Neural progenitor cell (in vitro differentiated cells): Measurements from ENCODE around the gene TSHZ2.

Experiments used
- EZH2 ChIP-seq: fragments of 200-600 bp; sonication (generic); IDR thresholded peaks from 2 replicates; pipeline ENCODE4 v1.6.1; 2017; ENCODE audit warnings: antibody characterized with exemption, mild to moderate bottlenecking, moderate library complexity
- EZH2phosphoT487 ChIP-seq: fragments of 200-600 bp; sonication (generic); IDR thresholded peaks from 2 replicates; pipeline ENCODE4 v1.6.1; 2017; ENCODE audit warnings: antibody characterized with exemption
- TF ChIP-seq, protein P1 (sequence below): fragments of 200-600 bp; sonication (generic); IDR thresholded peaks from 2 replicates; pipeline ENCODE4 v1.5.1; 2017; ENCODE audit warnings: antibody characterized with exemption, mild to moderate bottlenecking

DNA sequence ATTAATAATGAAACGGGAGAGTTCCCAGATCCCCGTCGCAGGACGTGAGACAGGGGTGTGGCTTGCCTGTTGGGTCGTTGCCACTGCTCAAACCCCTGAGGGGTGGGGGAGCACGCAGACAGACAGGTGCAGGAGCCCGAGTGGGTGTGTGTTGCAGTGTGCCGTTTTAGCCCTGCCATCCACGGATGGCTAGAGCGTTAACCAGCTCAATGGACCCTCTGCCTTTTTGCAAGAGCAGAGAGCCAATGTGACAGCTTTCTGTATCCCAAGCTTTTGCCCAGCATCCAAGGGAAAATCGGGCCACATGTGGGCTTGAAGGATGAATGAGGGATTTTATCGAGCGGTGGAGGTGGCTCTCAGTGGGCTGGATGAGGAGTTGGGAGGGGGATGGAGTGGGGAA is 237.9 kb downstream of the TSHZ2 start:
- TF ChIP-seq, protein P1, sequence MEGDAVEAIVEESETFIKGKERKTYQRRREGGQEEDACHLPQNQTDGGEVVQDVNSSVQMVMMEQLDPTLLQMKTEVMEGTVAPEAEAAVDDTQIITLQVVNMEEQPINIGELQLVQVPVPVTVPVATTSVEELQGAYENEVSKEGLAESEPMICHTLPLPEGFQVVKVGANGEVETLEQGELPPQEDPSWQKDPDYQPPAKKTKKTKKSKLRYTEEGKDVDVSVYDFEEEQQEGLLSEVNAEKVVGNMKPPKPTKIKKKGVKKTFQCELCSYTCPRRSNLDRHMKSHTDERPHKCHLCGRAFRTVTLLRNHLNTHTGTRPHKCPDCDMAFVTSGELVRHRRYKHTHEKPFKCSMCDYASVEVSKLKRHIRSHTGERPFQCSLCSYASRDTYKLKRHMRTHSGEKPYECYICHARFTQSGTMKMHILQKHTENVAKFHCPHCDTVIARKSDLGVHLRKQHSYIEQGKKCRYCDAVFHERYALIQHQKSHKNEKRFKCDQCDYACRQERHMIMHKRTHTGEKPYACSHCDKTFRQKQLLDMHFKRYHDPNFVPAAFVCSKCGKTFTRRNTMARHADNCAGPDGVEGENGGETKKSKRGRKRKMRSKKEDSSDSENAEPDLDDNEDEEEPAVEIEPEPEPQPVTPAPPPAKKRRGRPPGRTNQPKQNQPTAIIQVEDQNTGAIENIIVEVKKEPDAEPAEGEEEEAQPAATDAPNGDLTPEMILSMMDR = no peak
- TF ChIP-seq EZH2 (no peak), EZH2phosphoT487 (no peak)
